WTC11 (cell line): Measurements from ENCODE around the gene GJD3. TPM values are rescaled to one million over a fixed set of nuclear protein-coding genes. Genes with fewer than 3 reads are reported as not detected.
A peak's percentile ranks its signal among the peaks of the same experiment; 100 is the strongest.

Experiments
- ATAC-seq: fragments of 200-7000 bp; cut with Tn5 transposase; 2 replicates; pipeline ENCODE4 v1.10.0; 2021; ENCODE audit warnings: mild to moderate bottlenecking, moderate library complexity
- CTCF ChIA-PET: fragments of 300-600 bp; sonication (Branson Sonifier 250); formaldehyde crosslinking; loops from one replicate; lab custom pipeline; 2021; ENCODE audit warnings: antibody characterized with exemption; lab: Charles Lee
- POLR2A ChIA-PET: fragments of 350-600 bp; sonication (Branson Sonifier 250); formaldehyde crosslinking; loops from one replicate; lab custom pipeline; 2021; ENCODE audit warnings: antibody characterized with exemption; lab: Charles Lee
- DNase-seq: peaks from one replicate; pipeline ENCODE4 v3.0.0; 2021; ENCODE audit warnings: low spot score
- H3K27ac Mint-ChIP-seq: 2 replicates; pipeline ENCODE4 v1.8.0; 2021; ENCODE audit warnings: mixed read lengths
- H3K27me3 Mint-ChIP-seq: 2 replicates; pipeline ENCODE4 v1.8.0; 2021; ENCODE audit warnings: low read depth, mild to moderate bottlenecking, moderate library complexity, mixed read lengths
- H3K36me3 Mint-ChIP-seq: 2 replicates; pipeline ENCODE4 v1.8.0; 2021; ENCODE audit warnings: mixed read lengths
- H3K4me1 Mint-ChIP-seq: 2 replicates; pipeline ENCODE4 v1.8.0; 2022; ENCODE audit warnings: mixed read lengths
- H3K4me3 Mint-ChIP-seq: 2 replicates; pipeline ENCODE4 v1.8.0; 2021; ENCODE audit warnings: mild to moderate bottlenecking, moderate library complexity, mixed read lengths
- H3K9me3 Mint-ChIP-seq: 2 replicates; pipeline ENCODE4 v1.8.0; 2021; ENCODE audit warnings: mixed read lengths
- ATF1 ChIP-seq: sonication (generic); formaldehyde crosslinking; IDR thresholded peaks from 2 replicates; pipeline ENCODE4 v1.8.1; 2023; ENCODE audit warnings: mild to moderate bottlenecking, moderate library complexity, missing genetic modification reagents
- CREM ChIP-seq: sonication (generic); formaldehyde crosslinking; IDR thresholded peaks from 2 replicates; pipeline ENCODE4 v1.8.1; 2022; ENCODE audit warnings: mild to moderate bottlenecking, missing genetic modification reagents, moderate library complexity
- EMX1 ChIP-seq: fragments of 250-450 bp; sonication (Bioruptor Pico); IDR thresholded peaks from 2 replicates; pipeline ENCODE4 v1.8.0; 2021; ENCODE audit warnings: mild to moderate bottlenecking
- ESRRA ChIP-seq: sonication (generic); formaldehyde crosslinking; IDR thresholded peaks from 2 replicates; pipeline ENCODE4 v1.8.1; 2022; ENCODE audit warnings: mild to moderate bottlenecking, missing genetic modification reagents, borderline replicate concordance
- FOXJ3 ChIP-seq: sonication (generic); formaldehyde crosslinking; IDR thresholded peaks from 2 replicates; pipeline ENCODE4 v1.9.0; 2021; ENCODE audit warnings: missing genetic modification reagents, mild to moderate bottlenecking, borderline replicate concordance
- FOXP1 ChIP-seq: sonication (generic); formaldehyde crosslinking; IDR thresholded peaks from 2 replicates; pipeline ENCODE4 v1.8.0; 2022; ENCODE audit warnings: missing genetic modification reagents, mild to moderate bottlenecking, moderate library complexity, borderline replicate concordance
- GABPB1 ChIP-seq: sonication (generic); formaldehyde crosslinking; IDR thresholded peaks from 2 replicates; pipeline ENCODE4 v1.8.1; 2023; ENCODE audit warnings: mild to moderate bottlenecking, missing genetic modification reagents
- NR1H2 ChIP-seq: sonication (generic); formaldehyde crosslinking; IDR thresholded peaks from 2 replicates; pipeline ENCODE4 v1.9.0; 2021; ENCODE audit warnings: mild to moderate bottlenecking, moderate library complexity, missing genetic modification reagents
- NR3C1 ChIP-seq: sonication (generic); formaldehyde crosslinking; conservative IDR thresholded peaks from 2 replicates; pipeline ENCODE4 v1.8.1; 2023; ENCODE audit warnings: low read depth, mild to moderate bottlenecking, missing genetic modification reagents
- PRRX2 ChIP-seq: fragments of 250-450 bp; sonication (Bioruptor Pico); IDR thresholded peaks from 2 replicates; pipeline ENCODE4 v1.8.0; 2021; ENCODE audit warnings: mild to moderate bottlenecking
- TEAD4 ChIP-seq: sonication (generic); formaldehyde crosslinking; IDR thresholded peaks from 2 replicates; pipeline ENCODE4 v1.8.0; 2022; ENCODE audit warnings: mild to moderate bottlenecking, missing genetic modification reagents
- TP53 ChIP-seq: sonication (generic); formaldehyde crosslinking; IDR thresholded peaks from 2 replicates; pipeline ENCODE4 v1.8.1; 2023; ENCODE audit warnings: mild to moderate bottlenecking, missing genetic modification reagents
- ZNF138 ChIP-seq: sonication (generic); formaldehyde crosslinking; conservative IDR thresholded peaks from 2 replicates; pipeline ENCODE4 v1.8.1; 2022; ENCODE audit warnings: mild to moderate bottlenecking, moderate library complexity, missing genetic modification reagents
- ZNF317 ChIP-seq: sonication (generic); formaldehyde crosslinking; IDR thresholded peaks from 2 replicates; pipeline ENCODE4 v1.8.1; 2023; ENCODE audit warnings: low read depth, mild to moderate bottlenecking, moderate library complexity, missing genetic modification reagents, borderline replicate concordance
- ZNF396 ChIP-seq: fragments of 250-450 bp; sonication (Bioruptor Pico); IDR thresholded peaks from 2 replicates; pipeline ENCODE4 v1.8.0; 2021; ENCODE audit warnings: mild to moderate bottlenecking, moderate library complexity, borderline replicate concordance
- total RNA-seq: library from RNA; stranded (reverse); gene quantifications from 3 replicates; pipeline ENCODE4 v1.2.3, GENCODE V29; 2021
- TF ChIP-seq, protein P1 (sequence below): sonication (generic); formaldehyde crosslinking; IDR thresholded peaks from 2 replicates; pipeline ENCODE4 v1.8.1; 2023; ENCODE audit warnings: mild to moderate bottlenecking, missing genetic modification reagents
- TF ChIP-seq, protein P2 (sequence below): sonication (generic); formaldehyde crosslinking; conservative IDR thresholded peaks from 2 replicates; pipeline ENCODE4 v1.8.1; 2023; ENCODE audit warnings: mild to moderate bottlenecking, low read depth, missing genetic modification reagents, moderate library complexity
- TF ChIP-seq, protein P3 (sequence below): fragments of 250-450 bp; sonication (Bioruptor Pico); IDR thresholded peaks from 2 replicates; pipeline ENCODE4 v1.9.0; 2021; ENCODE audit warnings: mild to moderate bottlenecking
- TF ChIP-seq, protein P4 (sequence below): sonication (generic); formaldehyde crosslinking; IDR thresholded peaks from 2 replicates; pipeline ENCODE4 v1.8.1; 2022; ENCODE audit warnings: missing genetic modification reagents, borderline replicate concordance
- TF ChIP-seq, protein P5 (sequence below): fragments of 250-450 bp; sonication (Bioruptor Pico); IDR thresholded peaks from 2 replicates; pipeline ENCODE4 v2.1.2; 2022; ENCODE audit warnings: mild to moderate bottlenecking, moderate library complexity
- TF ChIP-seq, protein P6 (sequence below): sonication (generic); formaldehyde crosslinking; IDR thresholded peaks from 2 replicates; pipeline ENCODE4 v1.8.1; 2022; ENCODE audit warnings: low read depth, mild to moderate bottlenecking, moderate library complexity, missing genetic modification reagents, borderline replicate concordance
- TF ChIP-seq, protein P7 (sequence below): sonication (generic); formaldehyde crosslinking; IDR thresholded peaks from 2 replicates; pipeline ENCODE4 v1.8.1; 2022; ENCODE audit warnings: mild to moderate bottlenecking, moderate library complexity, missing genetic modification reagents

Gene GJD3
- total RNA-seq, 1 experiment from 2014 or later = 2.3 TPM

DNA sequence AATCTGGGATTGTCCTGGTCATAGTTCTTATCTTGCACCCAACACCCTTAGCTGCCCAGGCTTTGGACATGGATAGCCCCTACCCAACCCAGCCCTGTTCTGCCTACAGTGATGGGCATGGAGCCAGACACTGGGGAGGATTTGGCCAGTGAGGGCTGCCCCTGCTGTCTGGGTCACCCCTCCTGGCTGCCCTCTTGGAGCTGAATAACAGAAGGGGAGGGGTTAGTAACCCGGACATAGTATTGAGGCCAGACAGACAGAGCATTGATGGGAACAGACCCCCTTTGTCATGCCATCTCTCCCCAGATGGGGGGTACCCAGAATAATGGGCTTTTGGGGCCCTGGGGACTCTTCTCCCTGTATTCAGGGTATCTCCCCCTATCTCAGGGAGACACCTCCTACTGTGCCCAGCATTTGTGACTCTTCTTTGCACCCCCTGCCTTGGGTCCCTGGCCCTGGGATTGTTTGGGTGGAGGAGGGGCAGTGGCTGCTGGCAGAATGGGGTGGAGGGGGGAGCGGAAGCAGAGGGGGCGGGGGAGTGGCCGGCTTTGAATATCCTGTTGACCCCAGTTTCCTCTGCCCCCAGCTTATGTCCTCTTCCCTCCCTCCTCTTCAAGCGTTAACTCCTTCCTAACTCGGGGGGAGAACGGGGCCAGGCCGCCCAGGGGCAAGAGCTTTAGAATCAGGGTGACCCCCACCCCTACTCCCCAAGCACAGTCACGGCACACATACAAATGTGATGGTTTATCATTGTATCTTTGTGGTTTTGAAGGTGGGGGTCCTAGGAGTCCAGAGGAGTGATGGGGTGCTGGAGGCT, 17.0 kb downstream of the GJD3 start:
- Mint-ChIP-seq H3K4me3 (peak overlapping the region; percentile 51), H3K36me3 (peaks cover 11% of the 10 kb centered on the region)
- ATAC-seq = no peak
- DNase-seq = no peak
- TF ChIP-seq, protein P1, sequence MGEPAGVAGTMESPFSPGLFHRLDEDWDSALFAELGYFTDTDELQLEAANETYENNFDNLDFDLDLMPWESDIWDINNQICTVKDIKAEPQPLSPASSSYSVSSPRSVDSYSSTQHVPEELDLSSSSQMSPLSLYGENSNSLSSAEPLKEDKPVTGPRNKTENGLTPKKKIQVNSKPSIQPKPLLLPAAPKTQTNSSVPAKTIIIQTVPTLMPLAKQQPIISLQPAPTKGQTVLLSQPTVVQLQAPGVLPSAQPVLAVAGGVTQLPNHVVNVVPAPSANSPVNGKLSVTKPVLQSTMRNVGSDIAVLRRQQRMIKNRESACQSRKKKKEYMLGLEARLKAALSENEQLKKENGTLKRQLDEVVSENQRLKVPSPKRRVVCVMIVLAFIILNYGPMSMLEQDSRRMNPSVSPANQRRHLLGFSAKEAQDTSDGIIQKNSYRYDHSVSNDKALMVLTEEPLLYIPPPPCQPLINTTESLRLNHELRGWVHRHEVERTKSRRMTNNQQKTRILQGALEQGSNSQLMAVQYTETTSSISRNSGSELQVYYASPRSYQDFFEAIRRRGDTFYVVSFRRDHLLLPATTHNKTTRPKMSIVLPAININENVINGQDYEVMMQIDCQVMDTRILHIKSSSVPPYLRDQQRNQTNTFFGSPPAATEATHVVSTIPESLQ (CRISPR knock-in tag) = no peak
- TF ChIP-seq ZNF396 (no peak), NR3C1 (no peak), CREM (CRISPR knock-in tag) (no peak), NR1H2 (CRISPR knock-in tag) (no peak), PRRX2 (CRISPR knock-in tag) (no peak), ZNF317 (CRISPR knock-in tag) (no peak), ESRRA (CRISPR knock-in tag) (no peak), GABPB1 (CRISPR knock-in tag) (no peak), ATF1 (CRISPR knock-in tag) (no peak)
- TF ChIP-seq, protein P2, sequence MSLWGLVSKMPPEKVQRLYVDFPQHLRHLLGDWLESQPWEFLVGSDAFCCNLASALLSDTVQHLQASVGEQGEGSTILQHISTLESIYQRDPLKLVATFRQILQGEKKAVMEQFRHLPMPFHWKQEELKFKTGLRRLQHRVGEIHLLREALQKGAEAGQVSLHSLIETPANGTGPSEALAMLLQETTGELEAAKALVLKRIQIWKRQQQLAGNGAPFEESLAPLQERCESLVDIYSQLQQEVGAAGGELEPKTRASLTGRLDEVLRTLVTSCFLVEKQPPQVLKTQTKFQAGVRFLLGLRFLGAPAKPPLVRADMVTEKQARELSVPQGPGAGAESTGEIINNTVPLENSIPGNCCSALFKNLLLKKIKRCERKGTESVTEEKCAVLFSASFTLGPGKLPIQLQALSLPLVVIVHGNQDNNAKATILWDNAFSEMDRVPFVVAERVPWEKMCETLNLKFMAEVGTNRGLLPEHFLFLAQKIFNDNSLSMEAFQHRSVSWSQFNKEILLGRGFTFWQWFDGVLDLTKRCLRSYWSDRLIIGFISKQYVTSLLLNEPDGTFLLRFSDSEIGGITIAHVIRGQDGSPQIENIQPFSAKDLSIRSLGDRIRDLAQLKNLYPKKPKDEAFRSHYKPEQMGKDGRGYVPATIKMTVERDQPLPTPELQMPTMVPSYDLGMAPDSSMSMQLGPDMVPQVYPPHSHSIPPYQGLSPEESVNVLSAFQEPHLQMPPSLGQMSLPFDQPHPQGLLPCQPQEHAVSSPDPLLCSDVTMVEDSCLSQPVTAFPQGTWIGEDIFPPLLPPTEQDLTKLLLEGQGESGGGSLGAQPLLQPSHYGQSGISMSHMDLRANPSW (CRISPR knock-in tag) = no peak
- TF ChIP-seq, all 79 proteins: peak for 0
- no peaks in the 10 kb centered on the region for H3K9me3 Mint-ChIP-seq
- POLR2A ChIA-PET = interaction anchor here (0.9 to 1.4 kb wide), 3 partner anchors 30 to 42 kb away, joined by 3 to 6 read pairs (median 4); partner anchors contain the start of gene RARA
- CTCF ChIA-PET = interaction anchor here (0.6 to 2.3 kb wide), 7 partner anchors 9 to 212 kb away, joined by 3 to 20 read pairs (median 6); no protein-coding TSS in a partner anchor
- no peak overlapping the region for H3K27ac Mint-ChIP-seq
- peaks cover 80% of the 10 kb centered on the region for H3K4me1 Mint-ChIP-seq
- peaks cover 52% of the 10 kb centered on the region for H3K27me3 Mint-ChIP-seq

DNA sequence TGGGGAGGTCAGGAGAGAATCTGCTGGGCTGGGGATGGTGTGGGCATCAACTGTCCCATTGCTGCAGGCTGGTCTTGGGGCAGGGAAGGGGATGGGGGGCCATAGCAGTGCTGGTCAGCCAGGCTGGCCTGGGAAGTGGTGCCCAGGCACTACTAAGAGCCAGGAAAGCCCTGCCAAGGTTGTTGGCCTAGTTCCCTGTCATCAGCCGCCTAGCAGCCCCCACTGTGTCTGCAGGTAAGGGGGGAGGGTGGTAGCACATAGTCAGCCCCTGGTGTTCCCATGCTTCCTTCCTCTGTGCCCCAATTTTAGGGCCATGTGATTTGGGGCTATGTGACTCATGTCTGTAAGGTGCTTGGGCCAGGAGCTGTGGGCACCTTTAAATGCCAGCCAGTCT, 17.8 kb downstream of the GJD3 start:
- H3K27ac Mint-ChIP-seq = peak overlapping the region; percentile 65; the same call in 1 of the 2 replicates
- peak overlapping the region; percentile 51 for H3K4me3 Mint-ChIP-seq
- no peaks in the 10 kb centered on the region for H3K9me3 Mint-ChIP-seq
- ChIA-PET CTCF (interaction anchor here (1.4 to 5.0 kb wide), 6 partner anchors 8 to 213 kb away, joined by 6 to 56 read pairs (median 26); no protein-coding TSS in a partner anchor), POLR2A (no interaction called here)
- DNase-seq (no peak), ATAC-seq (no peak)
- H3K36me3 Mint-ChIP-seq = peaks cover 6% of the 10 kb centered on the region; the same call in 1 of the 2 replicates
- peaks cover 53% of the 10 kb centered on the region for H3K27me3 Mint-ChIP-seq
- H3K4me1 Mint-ChIP-seq = peaks cover 75% of the 10 kb centered on the region
- no peak for TF ChIP-seq ESRRA (CRISPR knock-in tag)
- TF ChIP-seq FOXP1 (CRISPR knock-in tag) = no peak
- no peak for TF ChIP-seq EMX1 (CRISPR knock-in tag)
- TF ChIP-seq, protein P3, sequence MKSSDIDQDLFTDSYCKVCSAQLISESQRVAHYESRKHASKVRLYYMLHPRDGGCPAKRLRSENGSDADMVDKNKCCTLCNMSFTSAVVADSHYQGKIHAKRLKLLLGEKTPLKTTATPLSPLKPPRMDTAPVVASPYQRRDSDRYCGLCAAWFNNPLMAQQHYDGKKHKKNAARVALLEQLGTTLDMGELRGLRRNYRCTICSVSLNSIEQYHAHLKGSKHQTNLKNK (CRISPR knock-in tag) = no peak
- TF ChIP-seq ZNF396 = no peak
- TF ChIP-seq, protein P4, sequence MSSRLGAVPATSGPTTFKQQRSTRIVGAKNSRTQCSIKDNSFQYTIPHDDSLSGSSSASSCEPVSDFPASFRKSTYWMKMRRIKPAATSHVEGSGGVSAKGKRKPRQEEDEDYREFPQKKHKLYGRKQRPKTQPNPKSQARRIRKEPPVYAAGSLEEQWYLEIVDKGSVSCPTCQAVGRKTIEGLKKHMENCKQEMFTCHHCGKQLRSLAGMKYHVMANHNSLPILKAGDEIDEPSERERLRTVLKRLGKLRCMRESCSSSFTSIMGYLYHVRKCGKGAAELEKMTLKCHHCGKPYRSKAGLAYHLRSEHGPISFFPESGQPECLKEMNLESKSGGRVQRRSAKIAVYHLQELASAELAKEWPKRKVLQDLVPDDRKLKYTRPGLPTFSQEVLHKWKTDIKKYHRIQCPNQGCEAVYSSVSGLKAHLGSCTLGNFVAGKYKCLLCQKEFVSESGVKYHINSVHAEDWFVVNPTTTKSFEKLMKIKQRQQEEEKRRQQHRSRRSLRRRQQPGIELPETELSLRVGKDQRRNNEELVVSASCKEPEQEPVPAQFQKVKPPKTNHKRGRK (CRISPR knock-in tag) = no peak
- TF ChIP-seq FOXJ3 (CRISPR knock-in tag) = no peak
- TF ChIP-seq, protein P5, sequence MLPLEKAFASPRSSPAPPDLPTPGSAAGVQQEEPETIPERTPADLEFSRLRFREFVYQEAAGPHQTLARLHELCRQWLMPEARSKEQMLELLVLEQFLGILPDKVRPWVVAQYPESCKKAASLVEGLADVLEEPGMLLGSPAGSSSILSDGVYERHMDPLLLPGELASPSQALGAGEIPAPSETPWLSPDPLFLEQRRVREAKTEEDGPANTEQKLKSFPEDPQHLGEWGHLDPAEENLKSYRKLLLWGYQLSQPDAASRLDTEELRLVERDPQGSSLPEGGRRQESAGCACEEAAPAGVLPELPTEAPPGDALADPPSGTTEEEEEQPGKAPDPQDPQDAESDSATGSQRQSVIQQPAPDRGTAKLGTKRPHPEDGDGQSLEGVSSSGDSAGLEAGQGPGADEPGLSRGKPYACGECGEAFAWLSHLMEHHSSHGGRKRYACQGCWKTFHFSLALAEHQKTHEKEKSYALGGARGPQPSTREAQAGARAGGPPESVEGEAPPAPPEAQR (CRISPR knock-in tag) = no peak
- TF ChIP-seq, protein P6, sequence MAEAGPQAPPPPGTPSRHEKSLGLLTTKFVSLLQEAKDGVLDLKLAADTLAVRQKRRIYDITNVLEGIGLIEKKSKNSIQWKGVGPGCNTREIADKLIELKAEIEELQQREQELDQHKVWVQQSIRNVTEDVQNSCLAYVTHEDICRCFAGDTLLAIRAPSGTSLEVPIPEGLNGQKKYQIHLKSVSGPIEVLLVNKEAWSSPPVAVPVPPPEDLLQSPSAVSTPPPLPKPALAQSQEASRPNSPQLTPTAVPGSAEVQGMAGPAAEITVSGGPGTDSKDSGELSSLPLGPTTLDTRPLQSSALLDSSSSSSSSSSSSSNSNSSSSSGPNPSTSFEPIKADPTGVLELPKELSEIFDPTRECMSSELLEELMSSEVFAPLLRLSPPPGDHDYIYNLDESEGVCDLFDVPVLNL (CRISPR knock-in tag) = no peak
- no peak for TF ChIP-seq TEAD4 (CRISPR knock-in tag)
- TF ChIP-seq ZNF138 (CRISPR knock-in tag) = no peak
- TF ChIP-seq, protein P7, sequence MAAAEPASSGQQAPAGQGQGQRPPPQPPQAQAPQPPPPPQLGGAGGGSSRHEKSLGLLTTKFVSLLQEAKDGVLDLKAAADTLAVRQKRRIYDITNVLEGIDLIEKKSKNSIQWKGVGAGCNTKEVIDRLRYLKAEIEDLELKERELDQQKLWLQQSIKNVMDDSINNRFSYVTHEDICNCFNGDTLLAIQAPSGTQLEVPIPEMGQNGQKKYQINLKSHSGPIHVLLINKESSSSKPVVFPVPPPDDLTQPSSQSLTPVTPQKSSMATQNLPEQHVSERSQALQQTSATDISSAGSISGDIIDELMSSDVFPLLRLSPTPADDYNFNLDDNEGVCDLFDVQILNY = no peak
- no peak for TF ChIP-seq TP53
